K562 (cell line): ENCODE data around the gene TBXAS1. TPM values are rescaled to one million over a fixed set of nuclear protein-coding genes. Genes with fewer than 3 reads are reported as not detected.

Experiments used
- BACH1 ChIP-seq: fragments of 200-800 bp; sonication (Bioruptor generic); IDR thresholded peaks from 2 replicates; pipeline ENCODE4 v1.6.1; 2016; ENCODE audit warnings: missing genetic modification characterization, missing compliant biosample characterization
- BRCA1 ChIP-seq, 2 experiments: fragments of 450-650 bp in 1 of 2; sonication (generic) in 1 of 2; formaldehyde crosslinking in 1 of 2; IDR thresholded peaks; 2 replicates each; pipeline versions ENCODE4 v1.5.0 to v1.6.1; 2017 to 2020; ENCODE audit warnings: mild to moderate bottlenecking in 1 of 2, missing genetic modification reagents in 1 of 2
- CUX1 ChIP-seq: fragments of 200-800 bp; sonication (Bioruptor generic); IDR thresholded peaks from 2 replicates; pipeline ENCODE4 v1.6.1; 2016; ENCODE audit warnings: missing genetic modification characterization, missing compliant biosample characterization
- HES1 ChIP-seq: fragments of 450-650 bp; IDR thresholded peaks from 2 replicates; pipeline ENCODE4 v1.6.1; 2016; ENCODE audit warnings: low read depth, mild to moderate bottlenecking, moderate library complexity
- JUNB ChIP-seq: fragments of 450-650 bp; formaldehyde crosslinking; conservative IDR thresholded peaks from 2 replicates; pipeline ENCODE4 v1.4.0; 2020; ENCODE audit warnings: mild to moderate bottlenecking
- KLF16 ChIP-seq: IDR thresholded peaks from 2 replicates; pipeline ENCODE4 v1.6.1; 2016; ENCODE audit warnings: antibody characterized with exemption
- MCM5 ChIP-seq: fragments of 450-650 bp; IDR thresholded peaks from 2 replicates; pipeline ENCODE4 v1.6.1; 2016; ENCODE audit warnings: low read depth
- MEF2A ChIP-seq: IDR thresholded peaks from 2 replicates; pipeline ENCODE4 v1.6.1; 2011; ENCODE audit warnings: low read depth, mild to moderate bottlenecking, low read length, moderate library complexity; ENCODE audit not compliant: control insufficient read depth
- NCOR1 ChIP-seq: fragments of 450-650 bp; IDR thresholded peaks from 2 replicates; pipeline ENCODE4 v1.6.1; 2016; ENCODE audit warnings: mild to moderate bottlenecking, moderate library complexity
- SMARCB1 ChIP-seq: IDR thresholded peaks from 2 replicates; pipeline ENCODE4 v1.6.1; 2011; ENCODE audit warnings: improper control_type of control experiment, low read depth; ENCODE audit not compliant: insufficient read length
- TCF7 ChIP-seq: sonication (generic); IDR thresholded peaks from 2 replicates; pipeline ENCODE4 v1.6.1; 2016; ENCODE audit warnings: antibody characterized with exemption, borderline replicate concordance
- VEZF1 ChIP-seq: fragments of 200-800 bp; sonication (Bioruptor generic); IDR thresholded peaks from 2 replicates; pipeline ENCODE4 v1.6.1; 2017; ENCODE audit warnings: missing genetic modification characterization, missing compliant biosample characterization
- ZMIZ1 ChIP-seq, 2 experiments: fragments of 150-350 bp in 1 of 2; IDR thresholded peaks; 2 replicates each; pipeline ENCODE4 v1.6.1; 2012 to 2016; ENCODE audit warnings: low read depth in 2 of 2, low read length in 2 of 2, mild to moderate bottlenecking in 1 of 2, moderate library complexity in 1 of 2
- ZNF24 ChIP-seq: fragments of 450-650 bp; IDR thresholded peaks from 2 replicates; pipeline ENCODE4 v1.6.1; 2016
- ZNF253 ChIP-seq: fragments of 250-450 bp; sonication (Bioruptor Pico); conservative IDR thresholded peaks from 2 replicates; pipeline ENCODE4 v1.6.1; 2021; ENCODE audit warnings: mild to moderate bottlenecking
- ZNF766 ChIP-seq: fragments of 200-800 bp; sonication (Bioruptor generic); conservative IDR thresholded peaks from 2 replicates; pipeline ENCODE4 v1.6.1; 2016; ENCODE audit warnings: missing genetic modification characterization, missing compliant biosample characterization
- polyA plus RNA-seq, 8 experiments: library from polyadenylated mRNA; depleted of rRNA in 4 of 8; stranded (reverse) in 5 of 8; unstranded in 3 of 8; fragments of >200 nt; fragmentation: Nextera tagmentation in 2 of 8; fragmentation: Illumina TruSeq in 1 of 8; extraction: Ambion mirVana in 2 of 8; extraction: Trizol in 1 of 8; gene quantifications; 2 replicates each; pipeline versions ENCODE4 v1.2.1 to v1.2.3, GENCODE V29; 2011 to 2014; ENCODE audit warnings: inconsistent platforms in 1 of 8, missing spikeins in 1 of 8
- total RNA-seq, 7 experiments: library from RNA; depleted of rRNA in 6 of 7; stranded (reverse); fragments of >200 nt in 6 of 7; fragmentation: Illumina TruSeq in 2 of 7; extraction: Trizol in 2 of 7; gene quantifications; 2 replicates each; pipeline versions ENCODE4 v1.2.1 to v1.2.3, GENCODE V29; 2011 to 2021; ENCODE audit warnings: low replicate concordance in 1 of 7

The TBXAS1 gene
- total and polyA plus RNA-seq, 9 of the 15 experiments (the other 6 are each of a cell fraction or from before 2014, with no cell fraction given): 1.1 to 8.3 (median 1.9) TPM

- TF ChIP-seq BACH1 (tag) (no peak), MCM5 (no peak), ZMIZ1 (IDR thresholded peaks at IDR 0.05; ENCODE audit: low read depth in 2 of 2, low read length in 2 of 2) (0 out of 4 replicates have a peak, but pooled peaks of 1 of the 2 experiments have one; percentile 19), MEF2A (no peak), ZNF24 (peak; percentile 65), TCF7 (peak; percentile 62; the same call in 1 of the 2 replicates), HES1 (no peak), ZNF253 (no peak), NCOR1 (no peak), ZNF766 (CRISPR knock-in tag) (peak; percentile 89; the same call in 1 of the 2 replicates), CUX1 (CRISPR knock-in tag) (no peak), BRCA1 (IDR thresholded peaks at IDR 0.05) (no peak), BRCA1 (CRISPR knock-in tag; IDR thresholded peaks at IDR 0.05) (0 out of 2 replicates have a peak, but pooled peaks have one; percentile 65), SMARCB1 (no peak), VEZF1 (peak; percentile 42; the same call in 1 of the 2 replicates), KLF16 (peak; percentile 82), JUNB (CRISPR knock-in tag) (no peak)
Measured at GRCh38 chr7:140062528-140063299, 233.7 kb downstream of the TBXAS1 start, which contains the start of gene PARP12 (continued).
